GM19372 (cell line): ENCODE data around the gene TPD52L1.
A peak's percentile ranks its signal among the peaks of the same experiment; 100 is the strongest.

Source experiments
- ATAC-seq: cut with Tn5 transposase; IDR thresholded peaks from one replicate; pipeline ENCODE4 v1.9.1; 2021; ENCODE audit warnings: mild to moderate bottlenecking, low read depth, moderate library complexity; ENCODE audit not compliant: unreplicated experiment

The TPD52L1 gene

DNA sequence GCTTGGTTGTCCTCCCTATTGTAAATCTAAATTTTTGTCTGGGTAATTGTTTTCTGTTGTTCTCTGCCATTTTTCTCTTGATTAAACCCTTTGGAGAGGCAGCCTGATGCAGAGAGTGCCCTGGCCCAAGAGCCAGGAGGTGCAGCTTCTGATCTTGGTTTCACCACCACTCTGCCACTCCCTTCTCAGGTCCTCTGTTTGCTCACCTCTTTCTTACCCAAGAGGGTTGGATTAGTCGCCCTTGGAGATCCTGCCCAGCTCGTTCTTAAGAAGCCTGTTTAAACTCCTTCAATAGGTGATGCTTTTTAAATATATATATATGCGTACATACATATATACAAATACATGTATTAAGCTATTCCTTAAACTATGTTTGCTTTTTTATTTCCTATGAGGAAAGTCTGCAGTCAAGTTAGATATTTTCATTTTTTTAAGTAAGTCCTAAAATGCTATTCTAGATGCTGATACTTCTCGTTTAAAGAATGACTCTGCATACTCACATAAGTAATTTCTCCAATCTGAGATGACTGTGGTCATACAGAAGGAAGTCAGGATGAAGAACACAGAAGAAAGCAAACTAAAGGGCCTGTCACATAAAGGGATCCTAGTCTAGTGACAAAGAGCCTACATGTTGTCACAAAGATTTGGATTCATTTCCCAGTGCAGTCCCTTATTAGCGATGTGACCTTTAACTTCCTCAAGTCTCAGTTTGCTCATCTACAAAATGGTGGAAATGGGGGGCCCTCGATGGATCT lies 19.9 kb downstream of the TPD52L1 start:
- ATAC-seq: no peak

- no peak for ATAC-seq
Measured at GRCh38 chr6:125174626-125175025, 21.1 kb downstream of the TPD52L1 start.

GRCh38 chr6:125175466-125176048 lies 22.0 kb downstream of the TPD52L1 start:
- ATAC-seq: no peak

- no peak for ATAC-seq
Measured at GRCh38 chr6:125182237-125183008, 28.9 kb downstream of the TPD52L1 start.

DNA sequence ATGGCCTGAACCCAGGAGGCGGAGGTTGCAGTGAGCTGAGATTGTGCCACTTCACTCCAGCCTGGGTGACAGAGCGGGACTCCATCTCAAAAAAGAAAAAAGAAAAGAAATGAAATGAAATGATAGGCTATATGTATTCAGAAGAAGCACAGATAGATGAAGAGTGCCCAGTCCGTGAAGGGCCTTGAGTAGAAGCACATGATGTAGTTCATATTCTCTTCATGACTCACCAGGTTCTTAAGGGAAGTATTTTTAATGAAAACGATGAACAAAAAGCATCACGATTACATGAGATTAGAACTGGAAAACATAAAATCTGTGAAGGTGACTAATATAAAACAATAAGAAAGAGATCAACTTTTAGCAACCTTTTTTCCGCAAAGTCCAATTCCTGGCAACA lies 29.8 kb downstream of the TPD52L1 start:
- no peak for ATAC-seq

GRCh38 chr6:125188037-125188436 lies 34.5 kb downstream of the TPD52L1 start:
- ATAC-seq: no peak

DNA sequence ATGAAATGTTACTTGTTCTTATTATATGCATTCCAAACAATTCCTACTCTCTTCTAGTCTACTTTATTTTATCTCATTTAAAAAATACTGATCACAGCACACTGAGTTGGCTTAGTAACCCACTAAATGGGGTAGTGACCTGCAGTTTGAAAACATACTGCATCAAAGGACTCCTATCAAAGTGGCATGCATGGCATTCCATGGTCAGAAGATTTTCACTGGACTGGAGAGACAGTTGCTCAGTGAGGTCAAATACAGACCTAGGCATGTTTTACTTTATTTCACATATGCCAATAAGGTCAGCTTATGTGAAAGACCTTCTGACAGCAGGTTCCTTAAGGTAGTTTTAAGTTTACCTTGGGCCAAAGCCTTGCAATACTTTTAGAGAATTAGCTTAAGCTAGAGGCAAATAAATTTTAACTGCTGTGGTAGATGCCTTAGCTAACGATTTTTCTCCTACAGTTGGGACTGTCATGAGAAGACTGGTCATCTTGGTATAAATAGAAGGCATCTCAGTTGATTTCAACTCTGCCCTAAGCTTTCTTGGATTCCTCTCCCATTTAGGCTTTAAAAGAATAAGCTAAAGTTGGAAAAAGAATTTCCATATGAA lies 35.1 kb downstream of the TPD52L1 start:
- no peak for ATAC-seq

GRCh38 chr6:125189494-125189893 lies 35.9 kb downstream of the TPD52L1 start:
- ATAC-seq: no peak

DNA sequence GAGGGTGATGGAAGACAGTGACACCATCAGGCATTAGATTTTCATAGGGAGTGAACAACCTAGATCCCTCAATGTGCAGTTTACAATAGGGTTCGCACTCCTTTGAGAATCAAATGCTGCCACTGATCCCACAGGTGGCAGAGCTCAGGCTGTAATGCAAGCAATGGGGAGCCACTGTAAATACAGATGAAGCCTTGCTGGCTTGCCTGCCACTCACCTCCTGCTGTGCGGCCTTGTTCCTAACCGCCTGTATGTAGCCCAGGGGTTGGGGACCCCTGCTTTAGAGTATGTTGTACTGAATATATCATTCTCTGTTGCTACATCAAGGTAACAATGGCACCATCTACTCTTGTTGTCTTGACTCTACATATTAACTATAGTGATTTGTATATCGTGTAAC lies 37.1 kb downstream of the TPD52L1 start:
- ATAC-seq: no peak

- peak; percentile 99 for ATAC-seq
Measured at GRCh38 chr6:125191916-125192609, 38.5 kb downstream of the TPD52L1 start.

DNA sequence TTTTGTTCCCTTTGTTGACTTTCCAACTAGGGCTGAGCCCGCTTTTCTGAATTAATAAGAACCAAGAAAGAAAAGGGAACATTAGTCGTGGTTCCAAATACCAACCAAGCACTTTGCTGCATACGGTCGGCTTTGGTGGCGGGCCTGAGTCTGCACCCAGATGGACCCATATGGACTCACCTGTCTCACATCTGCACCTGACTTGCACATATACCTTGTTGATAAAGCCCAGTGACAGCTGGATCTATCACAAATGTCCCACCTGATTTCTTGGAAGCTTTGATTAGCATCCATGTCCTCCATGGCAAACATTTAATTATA lies 39.0 kb downstream of the TPD52L1 start:
- ATAC-seq: peak; percentile 17

- no peak for ATAC-seq
Measured at GRCh38 chr6:125193208-125193607, 39.6 kb downstream of the TPD52L1 start.

GRCh38 chr6:125194941-125195340 lies 41.4 kb downstream of the TPD52L1 start:
- ATAC-seq: no peak

GRCh38 chr6:125195526-125195925 lies 42.0 kb downstream of the TPD52L1 start:
- ATAC-seq: no peak

DNA sequence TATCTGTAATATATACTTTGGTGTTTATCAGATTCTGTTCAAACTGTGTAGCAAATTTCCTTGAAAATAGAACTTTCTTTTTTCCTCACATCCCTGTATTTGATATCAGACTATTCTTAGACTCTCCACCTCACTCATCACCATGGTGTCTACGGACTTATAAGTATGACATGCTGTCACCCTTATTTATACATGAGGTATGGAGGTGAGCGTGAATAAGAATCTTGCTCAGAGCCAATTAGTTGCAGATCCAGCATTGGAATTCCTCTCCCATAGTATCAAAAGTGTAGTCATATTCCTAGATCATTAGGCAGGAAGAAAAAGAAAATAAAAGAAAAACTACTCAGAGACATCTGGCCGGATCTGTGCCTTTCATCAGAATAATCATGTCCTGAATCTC lies 43.0 kb downstream of the TPD52L1 start:
- ATAC-seq: no peak

DNA sequence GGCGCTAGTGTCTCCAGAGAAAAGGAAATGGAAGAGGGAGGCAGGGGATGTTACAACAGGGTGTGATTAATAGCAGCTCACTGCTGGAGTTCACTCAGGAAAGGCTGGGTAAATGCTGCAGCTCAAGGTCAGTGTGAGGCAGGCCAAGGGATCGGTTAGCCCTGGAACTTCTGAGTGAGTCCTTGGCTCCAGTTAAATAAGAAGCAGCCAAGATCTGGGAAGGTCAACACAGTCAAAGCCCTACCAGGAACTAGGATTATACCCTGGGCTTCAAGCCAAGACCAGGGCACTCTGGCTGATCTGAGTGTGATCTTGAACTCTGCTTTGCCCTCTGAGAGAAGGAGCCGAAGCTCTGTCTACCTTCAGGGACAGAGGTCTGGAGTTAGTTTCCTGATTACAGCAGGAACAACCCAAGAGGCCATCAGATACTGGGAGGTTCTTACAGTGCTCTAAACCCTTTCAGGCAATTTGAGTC lies 44.3 kb downstream of the TPD52L1 start:
- ATAC-seq: no peak

DNA sequence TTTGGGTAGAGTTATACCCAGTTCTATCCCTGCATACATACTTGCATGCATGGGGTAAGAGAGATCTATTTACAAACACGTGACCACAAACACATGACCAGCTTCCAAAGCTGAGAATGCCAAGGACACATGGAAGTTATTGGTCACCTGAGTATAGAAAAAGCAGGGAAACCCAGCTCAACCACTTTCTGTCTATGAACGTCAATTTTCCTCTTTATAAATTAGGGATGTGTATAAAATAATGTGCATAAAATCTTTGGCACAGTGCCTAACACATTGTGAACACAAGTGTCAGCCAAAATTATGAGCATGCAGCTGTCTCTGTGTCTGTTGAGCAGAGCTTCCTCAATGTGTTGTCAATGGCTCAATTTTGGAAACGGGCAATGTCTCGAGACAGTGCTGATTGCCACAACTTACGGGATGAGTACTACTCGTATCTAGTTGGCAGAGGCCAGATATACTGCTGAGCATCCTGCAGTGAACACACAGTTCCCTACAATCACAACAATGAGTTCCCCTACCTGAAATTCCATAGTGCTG lies 44.9 kb downstream of the TPD52L1 start:
- no peak for ATAC-seq

- no peak for ATAC-seq
Measured at GRCh38 chr6:125200941-125201340, 47.4 kb downstream of the TPD52L1 start.

- no peak for ATAC-seq
Measured at GRCh38 chr6:125201961-125202729, 48.6 kb downstream of the TPD52L1 start.

DNA sequence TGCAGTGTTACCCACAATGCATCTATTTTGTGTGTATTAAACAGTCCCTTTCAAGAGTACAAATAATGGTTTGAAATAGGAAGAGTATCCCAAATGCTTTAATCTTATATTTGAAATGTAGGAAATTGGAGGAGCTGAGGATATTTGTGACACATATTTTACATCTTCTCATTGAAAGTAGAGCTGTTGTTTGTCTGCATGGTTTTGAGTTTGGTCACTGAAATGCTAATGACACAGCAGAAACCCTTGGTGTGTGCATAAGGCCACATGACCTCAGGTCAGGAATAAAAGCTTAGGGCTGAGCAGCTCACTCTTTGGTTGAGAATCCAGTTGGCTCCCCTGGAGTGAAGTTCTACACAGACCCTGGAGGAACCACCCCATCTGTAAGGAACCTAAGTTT lies 49.8 kb downstream of the TPD52L1 start:
- ATAC-seq: no peak
